ENCODE measurements around the gene RPL35.
"Not testable (repeated sequence)": the region's sequence is repeated elsewhere in the genome, so short reads cannot be mapped to it uniquely, and the experiment has no call there.

The RPL35 gene

DNA sequence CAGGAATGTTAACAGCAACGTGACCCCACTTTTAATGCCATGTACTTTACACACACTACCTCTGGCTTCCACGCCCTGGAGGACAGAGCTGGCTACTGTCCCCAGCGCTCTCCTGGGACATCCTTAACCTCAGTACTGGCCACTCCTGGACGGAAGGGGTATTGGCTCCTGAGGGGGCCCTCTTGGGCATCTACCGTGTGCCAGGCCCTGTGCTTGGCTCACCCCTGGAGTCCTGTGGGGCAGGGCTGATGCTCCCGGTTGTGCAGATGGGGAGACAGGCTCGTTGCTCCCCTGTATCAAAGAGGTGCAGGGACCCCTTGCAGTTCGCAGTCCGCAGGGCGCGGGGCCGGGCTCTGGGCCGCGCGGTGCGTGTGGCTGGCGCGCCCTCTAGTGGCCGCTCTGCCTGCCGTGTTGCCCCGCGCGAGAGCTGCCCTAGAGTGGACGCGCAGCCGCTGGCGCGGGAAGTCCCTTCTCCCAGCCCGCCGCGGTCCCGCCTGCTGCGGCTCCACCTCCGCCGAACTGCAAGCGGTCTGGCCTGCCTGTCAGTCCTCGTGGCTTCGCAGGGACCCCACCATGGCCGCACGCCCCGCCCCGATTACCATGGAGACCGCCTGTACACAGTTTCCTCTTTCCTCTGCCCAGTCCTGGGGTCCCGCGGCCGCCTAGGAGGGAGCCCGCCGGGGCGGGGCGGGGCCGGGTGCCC lies 8.8 kb downstream of the RPL35 start, which contains the start of gene WDR38:
WDR38 (plus strand) TSS at position 632 of the 703 bp plus-strand sequence. CDS start 72 bp downstream, outside the sequence.
- peak; percentile 66 for DNase-seq (ENCODE audit: low read depth in 2 of 2)

DNA sequence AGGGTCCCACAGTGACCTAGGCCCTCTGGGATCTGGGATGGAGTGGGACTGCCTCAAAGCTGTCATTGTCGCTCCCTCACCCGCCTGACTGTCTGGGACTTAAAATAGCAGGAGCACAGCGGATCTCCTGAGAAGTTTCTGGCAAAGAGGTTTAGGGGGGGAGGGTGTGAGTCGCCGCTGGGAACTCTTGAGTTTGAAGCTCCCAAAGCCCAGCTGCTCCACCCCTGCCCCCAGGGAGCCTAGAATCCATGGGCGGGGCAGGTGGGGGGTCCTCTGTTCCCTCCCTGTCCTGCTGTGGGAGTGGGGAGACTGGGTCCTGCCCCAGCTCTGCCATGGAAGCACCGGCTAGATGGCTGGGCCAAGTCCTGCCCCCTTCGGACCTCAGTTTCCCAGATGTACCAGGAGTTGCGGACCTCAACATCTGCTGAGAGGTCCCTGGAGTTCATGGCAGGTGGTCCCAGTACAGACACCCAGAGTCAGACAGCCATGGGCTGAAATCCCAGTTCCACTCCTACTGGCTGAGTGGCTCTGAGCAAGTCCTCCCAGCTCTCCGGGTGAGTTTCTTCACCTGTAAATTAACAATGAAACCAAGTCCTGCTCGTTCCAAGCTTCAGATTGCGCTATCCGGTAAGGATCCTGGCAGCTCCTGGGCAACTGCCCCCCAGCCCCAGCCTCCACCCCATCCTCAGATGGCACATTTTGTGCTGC lies 9.5 kb downstream of the RPL35 start:
- no peak for DNase-seq (ENCODE audit: low read depth in 2 of 2)

DNA sequence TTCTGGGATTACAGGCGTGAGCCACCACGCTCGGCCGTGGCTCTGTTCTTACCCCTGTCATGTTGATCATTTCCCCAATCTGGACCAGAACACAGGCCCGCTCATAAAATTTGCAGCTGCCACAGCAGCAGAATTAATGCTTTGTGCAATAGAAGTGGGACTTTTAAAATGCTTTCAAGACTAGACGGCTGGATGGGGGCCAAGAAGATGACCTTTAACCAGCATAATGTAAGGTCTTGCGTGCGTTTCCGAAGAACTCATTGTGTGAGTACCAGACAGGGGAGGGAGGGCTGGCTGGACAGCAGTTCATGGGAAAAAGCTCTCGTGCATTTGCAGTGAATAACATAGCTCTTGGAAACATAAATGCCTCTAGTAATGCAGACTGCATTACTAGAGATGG lies 12.0 kb downstream of the RPL35 start:
- DNase-seq (ENCODE audit: low read depth in 2 of 2), result no peak

DNA sequence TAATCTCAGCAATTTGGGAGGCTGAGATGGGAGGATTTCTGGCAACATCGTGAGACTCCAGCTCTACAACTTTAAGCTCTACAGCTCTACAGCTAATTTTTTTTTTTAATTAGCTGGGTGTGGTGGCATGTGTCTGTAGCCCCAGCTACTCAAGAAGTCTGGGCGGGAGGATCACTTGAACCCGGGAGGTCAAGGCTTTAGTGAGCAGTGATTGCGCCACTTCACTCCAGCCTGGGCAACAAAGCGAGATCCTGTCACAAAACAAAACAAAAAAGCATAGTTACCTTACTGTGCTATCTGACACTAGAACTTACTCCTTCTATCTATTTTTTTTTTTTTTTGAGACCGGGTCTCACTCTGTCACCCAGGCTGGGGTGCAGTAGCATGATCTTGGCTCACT lies 14.8 kb downstream of the RPL35 start:
- no peak for DNase-seq (ENCODE audit: low read depth in 2 of 2)

DNA sequence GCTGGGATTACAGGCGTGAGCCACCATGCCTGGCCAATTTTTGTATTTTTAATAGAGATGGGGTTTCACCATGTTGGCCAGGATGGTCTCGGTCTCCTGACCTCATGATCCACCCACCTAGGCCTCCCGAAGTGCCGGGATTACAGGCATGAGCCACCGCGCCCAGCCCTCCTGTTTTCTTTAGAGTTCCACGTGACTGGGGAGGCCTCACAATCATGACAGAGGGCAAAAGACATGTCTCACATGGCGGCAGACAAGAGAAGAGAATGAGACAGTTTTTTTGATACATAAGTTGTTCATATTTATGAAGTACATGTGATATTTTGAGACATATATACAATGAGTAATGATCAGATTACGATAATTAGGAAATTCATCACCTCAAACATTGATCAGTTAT lies 15.3 kb downstream of the RPL35 start:
- not testable (repeated sequence) for DNase-seq (ENCODE audit: low read depth in 2 of 2)

DNA sequence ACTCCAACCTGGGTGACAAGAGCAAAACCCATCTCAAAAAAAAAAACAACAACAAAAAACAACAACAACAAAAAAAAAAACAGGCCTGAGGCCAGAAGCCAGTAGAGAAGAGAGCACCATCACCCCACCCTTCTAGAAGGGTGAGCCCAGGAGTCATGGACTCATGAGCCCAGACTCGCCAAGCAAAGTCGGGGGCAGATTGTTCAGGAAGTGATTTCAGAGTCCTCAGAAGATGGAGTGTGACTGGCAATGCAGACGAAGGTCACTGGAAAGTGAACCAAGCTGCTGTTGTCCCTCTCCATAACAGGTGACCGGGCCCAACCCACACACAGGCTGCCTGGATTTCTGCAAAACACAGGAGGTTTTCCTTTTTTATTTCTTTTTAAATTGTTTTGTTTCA lies 17.5 kb downstream of the RPL35 start:
- DNase-seq (ENCODE audit: low read depth in 2 of 2), result no peak

GRCh38 chr9:124843456-124844034 lies 18.2 kb downstream of the RPL35 start:
- no peak for DNase-seq (ENCODE audit: low read depth in 2 of 2)

DNA sequence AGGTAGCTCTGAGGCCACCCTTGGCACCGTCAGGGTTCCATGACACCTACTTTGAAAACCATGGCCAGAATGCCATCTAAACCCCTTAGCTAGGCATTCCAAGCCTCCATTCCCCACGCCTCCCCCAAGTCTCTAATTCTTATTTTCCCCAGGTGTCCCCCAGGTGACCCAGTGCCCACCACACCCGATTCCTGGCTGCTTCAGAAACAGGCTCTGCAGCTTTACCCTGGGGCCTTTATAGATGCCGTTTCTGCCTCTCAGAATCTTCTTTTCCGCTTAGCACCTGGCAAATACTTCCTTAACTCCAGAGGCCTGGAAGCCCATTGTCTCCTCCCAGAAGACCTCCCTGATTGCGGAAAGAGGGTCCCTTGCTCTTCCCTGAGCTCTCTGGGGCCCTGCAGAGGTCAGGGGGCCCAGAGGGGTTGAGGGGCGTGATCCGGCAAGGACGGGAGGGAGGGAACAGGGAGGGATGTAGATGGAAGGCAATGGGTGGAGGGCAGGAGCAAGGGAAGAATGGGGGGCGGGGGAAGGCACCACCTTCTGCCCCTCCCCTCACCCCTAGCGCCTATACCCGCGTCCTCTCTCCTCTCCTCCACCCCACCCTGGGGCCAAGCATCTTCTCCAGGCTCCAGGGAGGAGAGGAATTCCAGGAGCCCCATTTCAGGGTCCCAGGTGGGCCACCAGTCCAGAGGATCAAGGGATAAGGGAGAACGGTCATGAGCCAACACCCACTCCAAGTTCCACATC lies 20.5 kb downstream of the RPL35 start:
- DNase-seq (ENCODE audit: low read depth in 2 of 2), result no peak

GRCh38 chr9:124840300-124840833 lies 21.4 kb downstream of the RPL35 start:
- DNase-seq (ENCODE audit: low read depth in 2 of 2), result no peak

DNA sequence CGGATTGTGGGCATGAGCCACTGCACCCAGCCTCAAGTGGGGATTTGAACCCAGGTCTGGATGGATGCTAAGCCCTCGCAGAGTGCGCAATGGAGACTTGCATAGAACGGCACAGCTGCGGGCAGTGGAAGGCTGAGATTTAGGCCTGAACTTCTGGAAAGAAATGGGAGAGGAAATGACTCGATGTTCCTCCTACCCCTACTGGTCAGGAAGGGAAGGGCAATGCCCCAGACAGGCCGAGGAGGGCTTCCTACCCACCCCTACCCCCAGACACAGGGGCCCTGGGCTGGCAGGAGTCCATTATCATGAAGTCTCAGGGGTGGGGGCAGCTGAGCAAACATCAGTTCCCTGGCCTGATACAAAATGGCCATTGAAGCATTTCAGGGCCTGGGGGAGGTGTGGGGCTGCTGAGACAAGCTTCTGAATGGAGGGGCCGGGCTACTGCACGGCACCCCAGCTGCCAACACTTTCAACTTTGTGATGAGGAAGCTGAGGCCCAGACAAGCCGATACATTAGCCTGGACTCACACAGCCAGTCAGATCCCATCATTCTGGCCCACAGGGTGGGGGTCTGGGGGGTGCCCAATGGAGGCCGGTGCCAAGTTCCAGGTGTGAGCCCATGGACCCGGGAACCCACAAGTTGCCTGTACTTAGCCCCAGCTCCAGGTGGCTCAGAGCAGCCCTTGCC lies 22.0 kb downstream of the RPL35 start:
- DNase-seq (ENCODE audit: low read depth in 2 of 2), result no peak

DNA sequence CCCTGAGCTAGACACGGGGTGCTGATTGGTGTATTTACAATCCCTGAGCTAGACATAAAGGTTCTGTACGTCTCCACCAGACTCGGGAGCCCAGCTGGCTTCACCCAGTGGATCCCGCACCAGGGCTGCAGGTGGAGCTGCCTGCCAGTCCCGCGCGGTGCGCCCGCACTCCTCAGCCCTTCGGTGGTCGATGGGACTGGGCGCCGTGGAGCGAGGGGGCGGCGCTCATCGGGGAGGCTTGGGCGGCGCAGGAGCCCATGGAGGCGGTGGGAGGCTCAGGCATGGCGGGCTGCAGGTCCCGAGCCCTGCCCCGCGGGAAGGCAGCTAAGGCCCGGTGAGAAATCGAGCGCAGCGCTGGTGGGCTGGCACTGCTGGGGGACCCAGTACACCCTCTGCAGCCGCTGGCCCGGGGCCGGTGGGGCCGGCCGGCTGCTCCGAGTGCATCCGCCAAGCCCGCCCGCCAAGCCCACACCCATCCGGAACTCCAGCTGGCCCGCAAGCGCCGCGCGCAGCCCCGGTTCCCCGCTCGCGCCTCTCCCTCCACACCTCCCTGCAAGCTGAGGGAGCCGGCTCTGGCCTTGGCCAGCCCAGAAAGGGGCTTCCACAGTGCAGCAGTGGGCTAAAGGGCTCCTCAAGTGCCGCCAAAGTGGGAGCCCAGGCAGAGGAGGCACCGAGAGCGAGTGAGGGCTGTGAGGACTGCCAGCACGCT lies 23.0 kb downstream of the RPL35 start:
- not testable (repeated sequence) for DNase-seq (ENCODE audit: low read depth in 2 of 2)

GRCh38 chr9:124838132-124838531 lies 23.6 kb downstream of the RPL35 start:
- DNase-seq (ENCODE audit: low read depth in 2 of 2), result not testable (repeated sequence)

GRCh38 chr9:124835026-124835557 lies 26.7 kb downstream of the RPL35 start:
- no peak for DNase-seq (ENCODE audit: low read depth in 2 of 2)

DNA sequence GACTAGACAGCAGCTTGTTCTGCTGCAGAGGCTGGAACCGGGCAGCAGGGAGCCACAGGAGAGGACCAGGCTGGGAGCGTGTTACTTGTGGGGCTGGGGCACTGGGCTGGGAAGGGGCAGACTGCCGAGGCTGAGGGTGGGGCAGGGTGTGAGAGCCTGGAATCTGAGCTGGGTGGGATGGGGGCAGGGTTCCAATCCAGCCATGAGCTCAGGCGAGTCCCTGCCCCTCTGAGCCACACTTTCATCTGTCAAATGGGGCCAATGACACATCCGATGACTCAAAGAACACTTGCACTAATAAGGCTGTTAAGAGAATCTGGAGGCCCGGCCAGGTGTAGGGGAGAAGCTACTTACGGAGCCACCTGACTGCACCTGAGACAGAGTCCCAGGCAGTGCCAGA lies 27.2 kb downstream of the RPL35 start:
- no peak for DNase-seq (ENCODE audit: low read depth in 2 of 2)

- no peak for DNase-seq (ENCODE audit: low read depth in 2 of 2)
Observed at GRCh38 chr9:124831642-124832364, 30.0 kb downstream of the RPL35 start.

- no peak for DNase-seq (ENCODE audit: low read depth in 2 of 2)
Observed at GRCh38 chr9:124830593-124830992, 31.2 kb downstream of the RPL35 start.

- DNase-seq (ENCODE audit: low read depth in 2 of 2), result no peak
Observed at GRCh38 chr9:124829334-124829669, 32.5 kb downstream of the RPL35 start.

GRCh38 chr9:124828489-124829333 lies 33.0 kb downstream of the RPL35 start:
- no peak for DNase-seq (ENCODE audit: low read depth in 2 of 2)
